Breast epithelium (tissue), 3 donors: ENCODE data around the gene CRY2.

Source experiments
- POLR2A ChIP-seq: fragments of 450-650 bp; IDR thresholded peaks from one replicate; pipeline ENCODE4 v1.6.1; 2016; ENCODE audit warnings: antibody characterized with exemption, mild to moderate bottlenecking, moderate library complexity
- POLR2AphosphoS5 ChIP-seq, 3 donors: sonication (generic); formaldehyde crosslinking; IDR thresholded peaks; one replicate each; pipeline ENCODE4 v1.6.1; 2017; ENCODE audit warnings: antibody characterized with exemption in 3 of 3
- TF ChIP-seq, protein P1 (sequence below), 3 donors: fragments of 450-650 bp; IDR thresholded peaks; one replicate each; pipeline ENCODE4 v1.5.1; 2016 to 2017; ENCODE audit warnings: antibody characterized with exemption in 3 of 3, mild to moderate bottlenecking in 3 of 3, moderate library complexity in 3 of 3

DNA sequence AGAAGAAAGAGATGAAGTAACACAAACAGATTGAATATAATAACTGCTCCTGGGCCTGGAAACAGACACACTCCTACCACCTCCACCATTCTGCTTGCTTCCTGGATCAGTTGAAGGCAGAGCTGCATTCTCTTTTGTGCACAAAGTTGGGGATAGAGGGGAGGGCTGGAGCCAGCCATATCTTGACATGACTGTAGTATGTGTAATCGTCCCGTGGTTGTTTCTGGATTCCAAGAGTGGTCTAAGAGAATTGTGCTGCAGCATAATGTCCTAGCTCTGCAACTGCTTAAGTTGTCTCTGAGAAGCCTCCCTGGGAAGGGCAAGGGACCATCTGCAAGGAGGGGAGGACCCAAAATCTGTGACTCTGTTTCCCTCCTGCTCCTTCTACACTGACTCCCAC is 3.2 kb downstream of the CRY2 start:
- TF ChIP-seq, protein P1, sequence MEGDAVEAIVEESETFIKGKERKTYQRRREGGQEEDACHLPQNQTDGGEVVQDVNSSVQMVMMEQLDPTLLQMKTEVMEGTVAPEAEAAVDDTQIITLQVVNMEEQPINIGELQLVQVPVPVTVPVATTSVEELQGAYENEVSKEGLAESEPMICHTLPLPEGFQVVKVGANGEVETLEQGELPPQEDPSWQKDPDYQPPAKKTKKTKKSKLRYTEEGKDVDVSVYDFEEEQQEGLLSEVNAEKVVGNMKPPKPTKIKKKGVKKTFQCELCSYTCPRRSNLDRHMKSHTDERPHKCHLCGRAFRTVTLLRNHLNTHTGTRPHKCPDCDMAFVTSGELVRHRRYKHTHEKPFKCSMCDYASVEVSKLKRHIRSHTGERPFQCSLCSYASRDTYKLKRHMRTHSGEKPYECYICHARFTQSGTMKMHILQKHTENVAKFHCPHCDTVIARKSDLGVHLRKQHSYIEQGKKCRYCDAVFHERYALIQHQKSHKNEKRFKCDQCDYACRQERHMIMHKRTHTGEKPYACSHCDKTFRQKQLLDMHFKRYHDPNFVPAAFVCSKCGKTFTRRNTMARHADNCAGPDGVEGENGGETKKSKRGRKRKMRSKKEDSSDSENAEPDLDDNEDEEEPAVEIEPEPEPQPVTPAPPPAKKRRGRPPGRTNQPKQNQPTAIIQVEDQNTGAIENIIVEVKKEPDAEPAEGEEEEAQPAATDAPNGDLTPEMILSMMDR (IDR thresholded peaks at IDR 0.05), result no peak
- TF ChIP-seq POLR2A (no peak), POLR2AphosphoS5 (IDR thresholded peaks at IDR 0.05) (no peak)
